HG03378 (cell line): ENCODE results near the gene ADARB2.

Experiments
- ATAC-seq: cut with Tn5 transposase; IDR thresholded peaks from one replicate; pipeline ENCODE4 v1.9.1; 2021; ENCODE audit warnings: mild to moderate bottlenecking, moderate library complexity; ENCODE audit not compliant: unreplicated experiment

ADARB2 gene

DNA sequence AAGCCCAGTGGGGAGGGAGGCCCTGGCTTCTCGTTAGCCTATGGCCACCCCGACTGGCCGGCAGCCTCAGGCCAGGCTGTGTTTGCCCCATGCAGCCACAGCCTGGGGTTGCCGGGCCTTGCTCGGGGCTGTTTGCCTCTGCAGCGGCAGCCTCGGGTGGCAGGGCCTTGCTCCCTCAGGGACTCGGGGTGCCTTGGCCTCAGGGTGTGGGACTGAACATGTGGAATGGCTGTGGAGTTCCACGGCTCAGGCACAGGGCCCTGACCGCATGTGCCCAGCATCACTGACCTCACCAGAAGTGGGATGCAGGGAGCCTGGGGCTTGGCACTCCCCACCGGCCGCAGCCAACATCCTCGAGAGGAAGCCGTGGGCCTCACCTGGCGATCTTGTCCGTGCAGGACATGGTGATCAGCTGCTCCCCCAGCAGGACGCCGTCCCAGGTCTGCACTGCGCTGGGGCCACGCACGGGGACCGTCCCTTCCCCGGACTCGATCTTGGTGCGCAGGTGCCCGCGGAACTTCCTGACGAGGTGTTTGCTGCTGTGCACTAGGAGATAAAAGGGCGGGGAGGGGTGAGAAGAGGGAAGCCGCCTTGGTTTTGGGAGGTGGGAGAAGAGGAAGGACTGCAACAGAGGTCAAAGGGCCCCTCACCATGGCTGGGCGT is 520.6 kb downstream of the ADARB2 start:
- ATAC-seq, result no peak

DNA sequence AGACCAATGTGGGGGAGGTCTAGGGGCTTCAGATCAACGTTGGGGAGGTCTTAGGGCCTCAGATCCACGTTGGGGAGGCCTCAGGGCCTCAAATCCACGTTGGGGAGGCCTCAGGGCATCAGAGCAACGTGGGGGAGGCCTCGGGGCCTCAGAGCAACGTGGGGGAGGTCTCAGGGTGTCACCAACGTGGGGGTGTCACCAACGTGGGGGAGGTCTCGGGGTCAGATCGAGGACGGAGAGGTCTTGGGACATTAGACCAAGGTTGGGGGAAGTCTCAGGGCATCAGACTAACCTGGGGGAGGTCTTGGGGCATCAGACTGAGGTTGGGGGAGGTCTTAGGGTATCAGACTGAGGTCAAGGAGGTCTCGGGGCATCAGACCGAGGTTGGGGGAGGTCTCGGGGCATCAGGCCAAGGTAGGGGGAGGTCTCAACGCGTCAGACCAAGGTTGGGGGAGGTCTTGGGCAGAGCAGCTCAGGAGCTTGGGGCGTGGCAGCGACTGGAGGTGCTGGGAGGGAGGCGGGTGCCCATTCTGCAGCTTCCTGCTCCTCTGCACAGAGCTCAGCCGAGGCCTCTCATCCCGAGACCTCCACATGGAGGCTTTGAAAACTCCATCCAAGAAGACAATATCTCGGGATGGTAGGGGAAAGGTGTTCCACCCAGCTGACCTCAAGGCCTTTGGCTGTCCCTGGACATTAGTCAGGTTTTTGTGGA is 521.3 kb downstream of the ADARB2 start:
- ATAC-seq, result no peak

DNA sequence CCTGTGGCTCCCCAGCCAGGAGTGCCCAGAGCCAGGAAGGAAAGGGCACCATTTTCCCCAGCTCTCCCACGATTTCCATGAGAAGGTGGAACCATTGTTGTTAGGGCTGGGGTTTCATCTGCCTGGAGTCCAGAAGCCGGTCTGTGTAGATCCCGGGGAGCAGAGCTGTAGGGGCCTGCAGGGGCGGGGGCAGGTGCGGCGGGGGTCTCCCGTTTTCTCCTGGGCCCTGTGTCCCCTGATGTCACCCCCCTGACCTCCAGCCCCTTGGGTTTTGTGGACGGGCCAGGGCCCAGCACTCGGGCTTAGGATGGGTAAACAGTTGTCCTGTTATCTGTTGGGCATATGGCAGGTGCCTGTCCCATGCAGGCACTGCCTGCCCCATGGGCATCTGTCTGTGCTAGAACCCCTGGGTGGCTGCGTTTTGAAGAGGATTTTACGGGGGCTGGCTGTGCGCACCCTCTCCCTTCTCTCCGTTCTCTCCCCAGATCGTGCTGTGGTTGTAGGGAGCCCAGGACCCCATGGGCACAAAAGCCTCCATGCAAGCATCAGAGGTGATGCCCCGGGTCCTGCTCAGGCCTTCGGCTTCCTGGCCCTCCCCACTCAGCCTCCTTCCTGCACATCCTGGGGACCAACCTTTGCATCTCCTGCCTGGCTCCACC is 522.3 kb downstream of the ADARB2 start:
- ATAC-seq, result no peak

DNA sequence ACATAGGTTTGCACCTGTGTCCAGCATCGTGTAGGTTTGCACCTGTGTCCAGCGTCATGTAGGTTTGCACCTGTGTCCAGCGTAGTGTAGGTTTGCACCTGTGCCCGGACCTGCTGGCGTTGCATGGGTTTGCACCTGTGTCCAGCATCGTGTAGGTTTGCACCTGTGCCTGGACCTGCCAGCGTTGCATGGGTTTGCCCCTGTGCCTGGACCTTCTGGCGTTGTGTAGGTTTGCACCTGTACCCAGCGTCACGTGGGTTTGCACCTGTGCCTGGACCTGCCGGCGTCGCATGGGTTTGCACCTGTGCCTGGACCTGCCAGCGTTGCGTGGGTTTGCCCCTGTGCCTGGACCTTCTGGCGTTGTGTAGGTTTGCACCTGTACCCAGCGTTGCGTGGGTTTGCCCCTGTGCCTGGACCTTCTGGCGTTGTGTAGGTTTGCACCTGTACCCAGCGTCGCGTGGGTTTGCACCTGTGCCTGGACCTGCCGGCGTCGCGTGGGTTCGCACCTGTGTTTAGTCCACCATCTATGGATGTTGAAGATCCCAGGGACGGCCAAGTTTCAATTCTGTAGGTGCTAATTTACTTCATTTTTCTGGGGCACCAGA is 523.2 kb downstream of the ADARB2 start:
- no peak for ATAC-seq

DNA sequence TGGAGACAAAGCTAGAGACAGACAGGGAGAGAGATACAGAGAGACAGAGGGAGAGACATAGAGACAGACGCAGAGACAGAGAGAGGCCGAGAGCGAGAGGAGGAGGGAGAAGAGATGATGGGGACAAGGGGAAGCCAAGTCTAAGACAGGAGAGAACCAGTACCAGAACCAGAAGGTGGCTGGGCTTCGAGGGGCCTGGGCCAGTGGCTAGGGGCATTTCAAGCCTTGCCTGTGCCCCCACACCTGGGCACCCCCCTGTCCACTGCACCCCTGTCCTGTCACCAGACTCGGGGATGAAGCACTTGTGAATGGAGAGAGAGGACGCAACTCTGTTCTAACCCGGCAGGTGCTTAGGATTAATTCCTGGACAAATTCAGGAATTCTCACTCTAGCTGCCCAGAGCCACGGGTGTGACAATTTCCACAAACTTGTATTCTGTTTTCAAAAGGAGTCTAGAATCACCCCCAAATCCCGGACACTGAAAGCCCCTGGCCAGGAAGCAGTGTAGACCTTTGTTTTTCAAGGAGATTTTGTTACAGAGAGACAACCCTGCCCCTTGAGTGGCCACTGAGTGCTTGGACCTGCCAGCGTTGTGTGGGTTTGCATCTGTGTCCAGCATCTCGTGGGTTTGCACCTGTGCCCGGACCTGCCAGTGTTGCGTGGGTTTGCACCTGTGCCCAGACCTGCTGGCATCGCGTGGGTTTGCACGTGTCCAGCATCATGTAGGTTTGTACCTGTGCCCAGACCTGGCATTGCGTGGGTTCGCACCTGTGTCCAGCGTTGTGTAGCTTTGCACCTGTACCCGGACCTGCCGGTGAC is 523.9 kb downstream of the ADARB2 start:
- ATAC-seq, result no peak

DNA sequence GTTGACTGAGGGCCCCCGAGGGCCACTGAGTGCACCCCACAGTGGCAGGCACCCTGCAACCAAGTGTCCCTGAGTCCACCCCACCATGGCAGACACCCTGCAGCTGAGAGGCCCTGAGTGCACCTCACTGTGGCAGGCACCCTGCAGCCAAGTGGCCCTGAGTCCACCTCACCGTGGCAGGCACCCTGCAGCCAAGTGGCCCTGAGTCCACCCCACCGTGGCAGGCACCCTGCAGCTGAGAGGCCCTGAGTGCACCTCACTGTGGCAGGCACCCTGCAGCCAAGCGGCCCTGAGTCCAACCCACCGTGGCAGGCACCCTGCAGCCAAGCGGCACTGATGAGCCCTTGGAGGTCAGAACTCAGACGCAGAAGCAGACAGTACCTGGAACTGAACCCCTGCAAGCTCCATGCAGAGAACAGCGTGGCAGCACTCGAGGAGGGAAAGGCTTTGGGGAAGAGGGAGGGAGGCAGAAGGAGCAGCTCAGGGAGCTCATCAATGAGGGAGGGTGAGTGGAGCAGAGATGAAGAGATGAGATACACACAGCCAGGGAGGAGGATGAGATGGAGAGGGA is 524.7 kb downstream of the ADARB2 start:
- ATAC-seq, result no peak

DNA sequence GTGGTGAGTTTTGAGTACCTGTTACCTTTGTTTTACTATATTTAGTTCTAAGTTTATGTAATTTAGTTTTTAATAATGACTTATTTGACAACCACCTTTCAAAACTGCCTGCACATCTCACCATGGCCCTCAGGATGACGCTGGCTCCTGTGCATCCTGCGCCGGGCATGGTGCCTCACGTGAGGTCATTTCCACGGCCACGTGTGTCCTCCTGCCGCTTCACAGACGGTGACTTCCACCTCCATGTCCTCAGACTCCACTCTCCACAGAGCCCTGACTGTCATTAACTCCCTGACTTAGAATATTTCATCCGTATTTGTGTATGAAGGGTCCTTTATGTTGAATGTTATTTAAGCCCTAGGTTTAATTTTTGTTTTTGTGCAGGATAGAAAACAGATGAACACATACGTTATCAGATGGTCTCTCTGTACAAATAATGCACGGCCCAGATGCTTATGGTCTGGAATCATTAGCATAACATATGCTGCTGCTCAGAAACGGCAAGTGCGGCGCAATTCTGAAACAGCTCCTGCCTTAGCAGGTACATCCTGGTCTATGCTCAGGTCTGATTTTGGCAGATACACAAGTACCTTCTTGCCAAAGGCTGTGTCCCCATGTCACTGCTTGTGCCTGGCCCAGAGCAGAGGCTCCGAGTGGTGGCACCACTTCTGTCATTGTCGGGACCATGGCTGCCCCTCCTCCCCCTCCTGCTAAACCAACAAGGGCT is 525.3 kb downstream of the ADARB2 start:
- ATAC-seq, result no peak

DNA sequence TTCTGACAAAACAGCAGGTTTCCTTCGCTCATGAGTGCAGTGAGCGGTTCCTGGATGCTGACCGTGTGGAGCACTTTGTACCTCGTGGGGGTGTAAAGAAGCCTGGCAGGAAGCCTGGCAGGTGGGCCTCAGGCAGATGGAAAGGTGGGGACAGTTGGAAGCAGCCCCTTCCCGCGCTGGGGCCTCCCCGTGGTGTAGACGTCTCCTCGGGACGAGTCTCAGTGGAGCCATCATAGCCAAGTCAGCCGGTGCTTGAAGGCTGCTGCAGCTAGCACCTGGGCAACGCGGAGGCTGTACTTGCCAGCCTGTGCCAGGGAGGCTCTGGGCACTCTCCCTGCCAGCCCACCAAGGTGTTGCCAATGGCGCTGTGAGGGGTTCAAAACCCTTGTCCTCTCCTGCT is 526.7 kb downstream of the ADARB2 start:
- no peak for ATAC-seq

DNA sequence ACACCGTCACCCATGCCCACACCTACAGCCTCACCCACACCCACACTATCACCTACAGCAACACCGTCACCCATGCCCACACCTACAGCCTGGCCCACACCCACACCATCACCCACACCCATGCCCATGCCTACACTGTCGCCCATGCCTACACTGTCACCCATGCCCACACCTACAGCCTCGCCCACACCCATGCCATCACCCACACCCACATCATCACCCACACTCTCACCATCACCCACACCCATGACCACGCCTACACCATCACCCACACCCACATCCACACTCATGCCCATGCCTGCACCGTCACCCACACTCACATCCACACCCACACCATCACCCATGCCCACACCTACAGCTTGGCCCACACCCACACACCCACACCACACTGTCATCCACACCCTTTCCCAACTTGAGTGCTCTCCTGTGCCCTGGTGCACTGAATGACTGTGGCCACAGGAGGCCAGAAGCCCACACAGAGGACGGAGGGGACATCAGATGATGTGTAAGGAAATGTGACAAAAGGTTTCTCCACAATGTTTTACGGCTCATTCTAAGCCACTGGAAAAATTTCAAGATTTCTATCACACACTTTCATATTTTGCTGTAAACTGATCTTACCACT is 527.9 kb downstream of the ADARB2 start:
- ATAC-seq, result no peak

DNA sequence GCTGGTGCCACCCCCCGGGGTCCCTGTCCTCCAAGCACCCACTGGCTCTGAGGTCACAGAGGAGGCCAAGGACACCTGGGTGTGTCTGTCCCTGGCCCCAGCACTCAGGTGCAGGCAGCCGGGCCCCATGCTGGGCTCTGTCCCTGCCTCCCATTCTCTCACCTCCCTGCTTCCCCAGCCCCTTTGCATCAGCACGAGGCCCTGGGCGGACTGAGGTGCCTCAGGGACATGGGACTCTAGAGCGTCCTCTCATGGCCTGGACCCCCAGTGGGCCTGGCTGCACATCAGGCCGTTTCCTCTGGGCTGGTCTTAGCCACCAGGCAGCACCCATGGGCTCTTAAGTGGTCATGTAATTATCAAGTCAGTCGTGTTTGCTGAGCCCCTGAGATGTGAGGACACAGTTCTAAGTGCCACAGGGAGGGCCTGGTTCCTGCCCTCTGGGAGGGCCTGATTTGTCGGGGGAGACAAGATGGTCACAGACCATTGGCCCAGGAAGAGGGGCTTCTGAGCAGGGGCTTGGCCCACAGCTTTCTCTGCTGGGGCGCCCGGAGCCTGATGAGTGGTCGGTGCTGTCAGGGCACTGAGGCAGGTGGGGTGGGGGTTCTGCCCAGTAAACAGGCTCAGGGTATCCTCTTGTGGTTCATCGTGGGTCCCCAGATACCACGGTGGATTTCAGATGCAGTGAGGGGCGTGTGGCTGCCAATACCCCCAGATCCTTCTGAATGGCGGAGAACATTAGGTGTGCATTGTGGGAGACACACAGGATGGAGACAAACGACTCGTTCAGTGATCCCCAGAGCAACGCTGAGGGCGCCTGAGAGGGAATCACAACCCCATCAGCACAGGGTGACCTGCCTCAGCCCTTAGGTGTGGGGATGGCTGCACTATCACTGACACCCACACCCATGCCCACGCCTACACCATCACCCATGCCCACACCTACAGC is 528.7 kb downstream of the ADARB2 start:
- ATAC-seq, result no peak

DNA sequence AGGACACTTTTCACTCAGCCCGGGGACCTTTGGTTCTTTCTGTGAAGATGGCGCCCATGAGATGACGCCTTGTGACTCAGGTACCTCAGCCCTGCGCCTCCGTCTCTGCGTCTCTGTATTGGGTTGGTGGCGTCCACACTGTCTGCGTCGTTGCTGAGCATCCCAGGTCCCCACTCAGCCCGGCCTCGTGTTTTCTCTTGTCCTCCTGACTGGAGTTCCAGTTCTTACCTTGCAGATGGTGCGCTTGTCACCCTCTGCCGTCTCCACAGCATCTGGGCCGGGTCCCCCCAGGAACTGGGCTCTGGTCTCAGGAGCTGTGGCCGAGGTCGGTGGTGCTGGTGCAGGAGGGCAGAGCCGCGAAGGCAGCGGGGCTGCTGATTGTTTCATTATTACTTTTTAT is 530.7 kb downstream of the ADARB2 start:
- no peak for ATAC-seq

DNA sequence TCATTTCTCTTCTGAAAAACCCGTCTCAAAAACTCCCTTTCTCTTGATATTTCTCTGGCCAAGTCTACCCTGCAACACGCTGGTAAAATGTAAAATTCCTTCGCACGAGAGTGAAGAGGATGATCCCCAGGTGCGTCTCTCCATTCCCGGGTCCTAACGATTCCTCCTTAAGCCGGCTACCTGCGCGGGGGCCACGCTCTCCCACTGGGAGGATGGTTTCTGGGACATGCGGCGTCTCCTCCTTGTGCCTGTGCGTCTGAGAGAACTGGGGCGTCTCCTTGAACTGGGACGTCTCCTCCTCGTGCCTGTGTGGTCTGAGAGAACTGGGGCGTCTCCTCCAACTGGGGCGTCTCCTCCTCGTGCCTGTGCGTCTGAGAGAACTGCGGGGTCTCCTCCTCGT is 531.2 kb downstream of the ADARB2 start:
- no peak for ATAC-seq

DNA sequence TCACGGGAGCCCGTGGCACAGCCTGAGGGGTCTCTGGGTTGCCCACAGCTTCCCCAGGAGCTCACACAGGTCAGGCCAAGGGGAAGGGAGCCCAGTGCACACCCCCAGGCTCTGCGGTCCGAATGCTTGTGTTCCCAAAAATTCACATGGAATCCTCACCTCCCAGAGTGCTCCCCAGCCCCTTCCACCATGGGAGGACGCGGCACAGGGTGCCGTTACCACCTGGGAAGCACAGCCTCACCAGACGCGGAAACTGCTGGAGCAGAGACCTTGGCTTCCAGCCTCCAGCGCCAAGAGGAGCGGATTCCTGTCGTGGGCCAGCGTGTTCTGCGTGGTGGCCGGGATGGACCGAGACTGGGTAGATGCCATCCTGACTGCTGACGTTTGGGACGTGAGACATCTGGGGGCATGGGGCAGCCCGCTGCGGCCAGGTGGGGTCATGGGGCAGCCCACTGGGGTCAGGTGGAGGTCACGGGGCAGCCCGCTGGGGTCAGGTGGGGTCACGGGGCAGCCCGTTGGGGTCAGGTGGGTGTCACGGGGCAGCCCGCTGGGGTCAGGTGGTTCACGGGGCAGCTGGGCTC is 531.8 kb downstream of the ADARB2 start:
- no peak for ATAC-seq

DNA sequence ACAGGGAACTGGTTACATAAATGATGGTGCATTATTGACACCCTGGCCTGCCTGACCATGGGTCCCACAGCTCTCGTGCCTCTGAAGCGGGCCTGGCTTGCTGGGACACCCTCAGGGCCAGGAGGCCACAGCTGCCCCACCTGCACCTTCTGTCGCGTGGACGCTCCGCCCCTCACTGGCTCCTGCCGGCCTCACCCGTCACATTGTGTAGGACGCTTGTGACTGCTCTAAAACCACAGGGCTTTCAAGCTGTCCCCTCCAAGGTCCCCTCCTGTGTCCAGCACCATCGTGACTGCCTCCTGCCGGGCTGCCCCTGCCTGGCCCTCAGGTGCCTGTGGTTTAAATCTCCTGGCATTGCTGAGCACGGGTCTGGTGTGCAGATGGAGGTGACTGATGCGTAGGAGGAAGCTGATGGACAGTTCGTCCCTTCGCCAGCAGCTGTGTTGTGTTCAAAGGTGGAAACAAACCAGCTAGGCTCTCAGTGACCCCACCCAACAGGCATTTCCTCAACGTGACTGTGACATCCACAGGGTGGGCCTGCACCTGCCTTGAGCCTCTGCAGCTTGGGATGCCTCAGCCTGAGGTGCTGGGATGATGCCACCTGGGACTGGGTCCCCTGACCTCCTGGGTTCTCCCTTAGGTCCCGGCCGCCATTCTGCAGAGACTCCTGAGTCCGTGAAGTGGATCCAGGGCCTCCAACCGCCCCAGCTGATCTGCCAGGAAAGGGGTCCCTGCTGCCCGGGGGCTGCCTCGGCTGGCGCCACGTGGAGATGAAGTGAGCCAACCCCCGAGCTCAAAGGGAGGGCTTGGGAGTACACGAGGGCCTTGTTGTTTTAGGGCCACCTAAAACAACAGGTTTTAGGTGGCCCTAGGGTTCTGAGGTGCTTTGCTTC is 532.6 kb downstream of the ADARB2 start:
- ATAC-seq, result no peak

DNA sequence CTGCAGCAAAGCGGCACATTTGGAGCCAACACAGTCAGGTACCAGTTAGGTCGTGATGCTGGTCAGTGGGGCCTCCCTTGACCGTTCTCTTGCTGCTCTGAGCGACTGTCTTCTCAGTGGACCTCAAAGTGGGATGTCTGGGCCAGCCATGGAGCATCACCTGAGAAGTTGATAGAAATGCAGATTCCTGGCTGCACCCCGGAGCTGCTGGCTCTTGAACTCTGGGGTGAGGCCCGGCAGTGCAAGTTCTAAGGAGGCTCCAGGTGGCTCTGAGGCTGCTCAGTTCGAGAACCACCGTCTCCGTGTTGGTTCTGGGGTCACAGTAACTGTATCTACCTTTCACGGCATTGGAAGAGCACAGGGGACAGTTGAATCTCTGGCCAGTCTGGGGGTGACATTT is 533.6 kb downstream of the ADARB2 start:
- ATAC-seq, result no peak

DNA sequence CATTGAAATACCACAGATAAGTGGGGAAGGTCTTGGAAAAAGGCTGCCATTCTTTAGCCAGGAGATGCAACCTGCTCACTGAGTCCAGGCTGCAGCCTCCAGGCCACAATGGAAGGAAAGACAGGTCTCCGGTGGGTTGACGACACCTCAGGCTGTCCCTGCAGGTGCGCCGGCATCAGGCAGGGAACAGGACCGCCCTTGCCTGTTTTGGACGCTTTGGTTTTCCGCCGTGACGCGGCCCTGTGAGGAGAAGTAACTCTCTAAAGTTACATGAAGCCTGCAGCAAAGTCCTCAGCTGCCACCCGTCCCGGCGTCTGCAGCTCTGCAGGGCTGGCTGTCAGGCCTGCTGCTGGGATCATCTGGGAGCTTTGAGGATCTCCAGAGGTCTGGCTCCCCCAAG is 534.1 kb downstream of the ADARB2 start:
- ATAC-seq, result no peak

DNA sequence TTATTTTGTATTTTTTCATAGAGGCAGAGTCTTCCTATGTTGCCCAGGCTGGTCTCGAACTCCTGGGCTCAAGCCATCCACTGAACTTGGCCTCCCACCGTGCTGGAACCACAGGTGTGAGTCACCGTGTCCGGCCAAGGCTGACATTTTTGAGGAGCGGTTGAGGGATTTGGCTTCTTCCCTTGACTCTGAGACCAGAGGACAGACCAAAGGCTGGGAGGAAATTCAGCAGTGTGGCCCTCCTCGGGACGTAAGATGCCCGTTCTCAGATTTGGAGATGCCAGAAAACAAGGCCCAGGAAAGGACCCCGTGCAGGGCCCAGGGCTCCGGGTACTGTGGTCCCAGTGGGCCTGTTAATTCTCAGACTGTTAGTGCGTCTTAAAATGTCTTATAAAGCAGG is 535.0 kb downstream of the ADARB2 start:
- ATAC-seq, result no peak
